ENCODE results near the gene ENTR1. TPM values are rescaled to one million over a fixed set of nuclear protein-coding genes. Genes with fewer than 3 reads are reported as not detected.

ENTR1 gene, protein sequence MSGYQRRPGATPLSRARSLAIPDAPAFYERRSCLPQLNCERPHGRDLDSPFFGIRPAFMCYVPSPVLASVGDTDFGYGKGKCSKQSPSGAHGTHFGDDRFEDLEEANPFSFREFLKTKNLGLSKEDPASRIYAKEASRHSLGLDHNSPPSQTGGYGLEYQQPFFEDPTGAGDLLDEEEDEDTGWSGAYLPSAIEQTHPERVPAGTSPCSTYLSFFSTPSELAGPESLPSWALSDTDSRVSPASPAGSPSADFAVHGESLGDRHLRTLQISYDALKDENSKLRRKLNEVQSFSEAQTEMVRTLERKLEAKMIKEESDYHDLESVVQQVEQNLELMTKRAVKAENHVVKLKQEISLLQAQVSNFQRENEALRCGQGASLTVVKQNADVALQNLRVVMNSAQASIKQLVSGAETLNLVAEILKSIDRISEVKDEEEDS
- 10 to 100 TPM; 22.7 to 46.4 (median 31.8) TPM for polyA plus RNA-seq
- long read RNA-seq, donor 1, partial matches to known transcripts, result 7 of 13 reads
- long read RNA-seq, donor 1, other reads (novel, unspliced or antisense), result 0 of 13 reads
- long read RNA-seq, donor 2, partial matches to known transcripts, result 0 of 1 reads
- long read RNA-seq, donor 2, other reads (novel, unspliced or antisense), result 0 of 1 reads
- long read RNA-seq, donor 3, partial matches to known transcripts, result 0 of 4 reads
- long read RNA-seq, donor 3, other reads (novel, unspliced or antisense), result 0 of 4 reads
- long read RNA-seq, donor 4, result 0 reads
- long read RNA-seq, donor 5, partial matches to known transcripts, result 0 of 1 reads
- long read RNA-seq, donor 5, other reads (novel, unspliced or antisense), result 0 of 1 reads
- long read RNA-seq, donor 6, transcript ENTR1-204 (8 exons, 2,129 nt), result major isoform, 5 of 7 reads
- long read RNA-seq, donor 6, partial matches to known transcripts, result 0 of 7 reads
- long read RNA-seq, donor 6, other reads (novel, unspliced or antisense), result 0 of 7 reads
- long read RNA-seq, donor 7, result 0 reads
- long read RNA-seq, donor 8, result 0 reads
- long read RNA-seq, donor 9, partial matches to known transcripts, result 0 of 1 reads
- long read RNA-seq, donor 9, other reads (novel, unspliced or antisense), result 0 of 1 reads
- long read RNA-seq, donor 10, partial matches to known transcripts, result 0 of 8 reads
- long read RNA-seq, donor 10, other reads (novel, unspliced or antisense), result 0 of 8 reads

DNA sequence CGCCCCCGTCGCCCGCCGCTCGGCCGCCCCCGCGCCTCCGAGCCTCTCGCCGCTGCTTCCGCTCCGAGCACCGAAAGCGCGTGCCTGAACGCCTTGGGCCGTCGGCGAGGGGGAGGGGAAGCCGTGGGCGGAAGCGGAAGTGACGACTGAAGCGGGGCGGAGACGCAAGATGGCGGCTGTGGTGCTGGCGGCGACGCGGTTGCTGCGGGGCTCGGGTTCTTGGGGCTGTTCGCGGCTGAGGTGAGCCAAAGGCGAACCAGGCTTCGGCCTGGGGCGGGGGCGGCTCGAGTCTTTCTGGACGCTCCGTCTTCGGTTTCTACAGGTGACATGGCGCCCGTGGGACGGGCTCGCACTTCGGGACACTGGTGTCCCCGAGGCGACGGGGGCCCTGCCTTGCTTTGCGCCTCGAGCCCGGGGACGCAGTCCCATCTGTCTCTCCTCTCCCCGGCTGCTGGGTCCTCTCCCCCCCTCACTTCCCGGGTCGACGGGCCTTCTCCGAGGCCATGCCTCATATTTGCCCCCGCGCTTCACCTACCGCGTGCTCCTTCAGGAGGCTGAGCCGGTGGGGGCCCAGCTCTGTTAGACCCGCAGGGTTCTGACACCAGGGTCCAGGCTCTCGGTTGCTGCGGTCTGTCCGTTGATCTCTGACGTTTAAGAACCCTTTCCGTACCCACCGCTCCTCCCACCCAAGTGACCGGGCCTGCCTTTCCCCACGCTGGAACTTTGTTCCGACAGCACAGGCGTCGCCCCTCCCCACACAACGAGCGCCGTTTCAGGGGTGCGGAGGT lies at the start of gene ENTR1, which contains the start of gene PMPCA:
ENTR1 (minus strand) TSS at position 115 of the 788 bp plus-strand sequence. CDS start 217 bp downstream, outside the sequence.
PMPCA (plus strand) TSS at position 159 of the 788 bp plus-strand sequence; CDS start at position 170, 11 bp downstream.
- peaks cover 4 to 14% (median 4%) of the 10 kb centered on the region in 3 donors for H3K4me1 ChIP-seq (ENCODE audit: control insufficient read depth in 3 of 3, insufficient read depth in 2 of 3, low read depth in 1 of 3, low read length in 2 of 3)
- H3K27ac ChIP-seq (ENCODE audit: low read depth in 1 of 3, low read length in 2 of 3), result peak within 1 kb of the TSS; percentile 39 to 87 (median 84)
- H3K27me3 ChIP-seq (ENCODE audit: control insufficient read depth in 3 of 3, insufficient read depth in 3 of 3, low read length in 3 of 3), result no peaks in the 10 kb centered on the region
- DNase-seq (peak; percentile 90 to 96), FAIRE-seq (no peak)
- WGBS, 3 donors, result 0 to 1% (median 0%) methylated on average over 78 to 83 of the region's 83 CpGs
- peak within 1 kb of the TSS; percentile 92 to 99 (median 94) for H3K4me3 ChIP-seq (ENCODE audit: low read depth in 1 of 3, low read length in 3 of 3)
- H3K9me3 ChIP-seq (ENCODE audit: control insufficient read depth in 2 of 2, insufficient read depth in 1 of 2, low read depth in 1 of 2, low read length in 1 of 2), result no peaks in the 10 kb centered on the region
- peaks cover 4 to 60% (median 8%) of the 10 kb centered on the region in 3 donors for H3K36me3 ChIP-seq (ENCODE audit: control insufficient read depth in 3 of 3, insufficient read depth in 2 of 3, low read depth in 1 of 3, low read length in 3 of 3)

DNA sequence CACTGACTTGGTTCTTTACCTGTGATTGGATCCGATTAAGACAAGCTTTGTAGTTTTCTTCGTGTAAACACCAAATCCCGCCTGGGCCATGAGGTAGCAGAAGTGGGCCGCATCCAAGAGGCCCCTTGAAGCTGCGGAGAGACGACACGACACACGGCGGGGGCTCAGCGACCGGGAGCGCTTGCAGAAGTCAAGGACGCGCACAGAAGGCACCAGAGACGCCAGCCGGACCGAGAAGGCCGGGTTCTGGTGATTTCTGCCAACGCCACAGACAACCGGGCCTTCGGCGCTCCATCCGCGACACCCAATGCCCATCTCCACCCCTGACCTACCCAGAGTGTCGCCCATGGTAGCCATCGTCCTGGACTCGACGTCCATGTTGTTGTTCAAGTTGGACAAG lies 49.0 kb upstream of the ENTR1 start:
- FAIRE-seq, result no peak
- Histone ChIP-seq H3K4me1 (ENCODE audit: control insufficient read depth in 3 of 3, insufficient read depth in 2 of 3, low read depth in 1 of 3, low read length in 2 of 3) (no peaks in the 10 kb centered on the region), H3K9me3 (ENCODE audit: control insufficient read depth in 2 of 2, insufficient read depth in 1 of 2, low read depth in 1 of 2, low read length in 1 of 2) (no peaks in the 10 kb centered on the region), H3K36me3 (ENCODE audit: control insufficient read depth in 3 of 3, insufficient read depth in 2 of 3, low read depth in 1 of 3, low read length in 3 of 3) (peaks cover 42 to 97% (median 47%) of the 10 kb centered on the region in 3 donors), H3K27me3 (ENCODE audit: control insufficient read depth in 3 of 3, insufficient read depth in 3 of 3, low read length in 3 of 3) (no peaks in the 10 kb centered on the region), H3K27ac (ENCODE audit: low read depth in 1 of 3, low read length in 2 of 3) (no peak overlapping the region), H3K4me3 (ENCODE audit: low read depth in 1 of 3, low read length in 3 of 3) (no peak overlapping the region)
- DNase-seq, result no peak
- WGBS, 3 donors, result 94 to 97% (median 97%) methylated on average over 28 of the region's 28 CpGs

DNA sequence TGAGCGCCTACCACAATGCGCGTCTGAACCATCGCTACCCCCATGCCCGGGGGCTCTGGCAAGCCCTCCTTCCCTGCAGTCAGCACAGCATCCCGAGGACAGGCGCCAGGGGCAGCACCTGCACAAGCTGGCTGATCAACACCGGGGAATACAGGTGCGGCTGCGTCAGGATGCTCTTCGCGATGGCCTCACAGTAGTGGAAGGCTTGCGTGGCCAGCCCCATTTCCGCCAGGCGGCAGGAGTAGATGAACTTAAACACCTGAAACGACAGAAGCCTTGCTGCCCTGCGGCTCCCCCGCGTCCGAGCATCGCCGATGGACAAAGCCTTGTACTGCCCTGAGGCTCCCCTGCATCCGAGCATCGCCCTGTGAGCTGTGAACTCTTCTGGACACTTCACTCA lies 46.9 kb upstream of the ENTR1 start:
- Histone ChIP-seq H3K36me3 (ENCODE audit: control insufficient read depth in 3 of 3, insufficient read depth in 2 of 3, low read depth in 1 of 3, low read length in 3 of 3) (peaks cover 38 to 89% (median 45%) of the 10 kb centered on the region in 3 donors), H3K4me1 (ENCODE audit: control insufficient read depth in 3 of 3, insufficient read depth in 2 of 3, low read depth in 1 of 3, low read length in 2 of 3) (no peaks in the 10 kb centered on the region), H3K27me3 (ENCODE audit: control insufficient read depth in 3 of 3, insufficient read depth in 3 of 3, low read length in 3 of 3) (no peaks in the 10 kb centered on the region), H3K4me3 (ENCODE audit: low read depth in 1 of 3, low read length in 3 of 3) (no peak overlapping the region), H3K9me3 (ENCODE audit: control insufficient read depth in 2 of 2, insufficient read depth in 1 of 2, low read depth in 1 of 2, low read length in 1 of 2) (no peaks in the 10 kb centered on the region), H3K27ac (ENCODE audit: low read depth in 1 of 3, low read length in 2 of 3) (no peak overlapping the region)
- FAIRE-seq (no peak), DNase-seq (no peak)
- WGBS, 3 donors, result 96 to 98% (median 97%) methylated on average over 24 of the region's 24 CpGs

DNA sequence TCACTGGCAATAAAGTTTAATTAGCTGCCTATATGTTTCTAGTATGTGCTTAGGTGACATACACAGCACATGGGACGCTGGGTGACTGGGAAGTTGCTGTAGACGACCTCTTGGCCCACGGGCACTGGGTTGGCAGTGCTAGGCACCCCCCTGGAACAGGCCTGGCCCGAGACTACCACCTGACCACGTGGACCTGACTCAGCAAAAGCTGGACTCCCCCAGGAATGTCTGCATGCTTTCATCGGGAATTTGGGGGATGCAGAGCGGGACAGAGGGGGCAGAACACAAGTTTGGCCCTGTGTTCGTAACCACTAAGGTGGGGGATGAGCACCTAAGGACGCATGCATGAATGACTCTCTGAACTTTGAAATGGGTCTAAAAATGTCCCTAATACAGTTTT lies 45.8 kb upstream of the ENTR1 start:
- 85 to 92% (median 89%) methylated on average over 9 of the region's 9 CpGs for WGBS, 3 donors
- H3K4me1 ChIP-seq (ENCODE audit: control insufficient read depth in 3 of 3, insufficient read depth in 2 of 3, low read depth in 1 of 3, low read length in 2 of 3), result no peaks in the 10 kb centered on the region
- no peaks in the 10 kb centered on the region for H3K27me3 ChIP-seq (ENCODE audit: control insufficient read depth in 3 of 3, insufficient read depth in 3 of 3, low read length in 3 of 3)
- no peak overlapping the region for H3K4me3 ChIP-seq (ENCODE audit: low read depth in 1 of 3, low read length in 3 of 3)
- no peak overlapping the region for H3K27ac ChIP-seq (ENCODE audit: low read depth in 1 of 3, low read length in 2 of 3)
- H3K36me3 ChIP-seq (ENCODE audit: control insufficient read depth in 3 of 3, insufficient read depth in 2 of 3, low read depth in 1 of 3, low read length in 3 of 3), result peaks cover 36 to 85% (median 43%) of the 10 kb centered on the region in 3 donors
- no peak for FAIRE-seq
- H3K9me3 ChIP-seq (ENCODE audit: control insufficient read depth in 2 of 2, insufficient read depth in 1 of 2, low read depth in 1 of 2, low read length in 1 of 2), result no peaks in the 10 kb centered on the region
- no peak for DNase-seq

DNA sequence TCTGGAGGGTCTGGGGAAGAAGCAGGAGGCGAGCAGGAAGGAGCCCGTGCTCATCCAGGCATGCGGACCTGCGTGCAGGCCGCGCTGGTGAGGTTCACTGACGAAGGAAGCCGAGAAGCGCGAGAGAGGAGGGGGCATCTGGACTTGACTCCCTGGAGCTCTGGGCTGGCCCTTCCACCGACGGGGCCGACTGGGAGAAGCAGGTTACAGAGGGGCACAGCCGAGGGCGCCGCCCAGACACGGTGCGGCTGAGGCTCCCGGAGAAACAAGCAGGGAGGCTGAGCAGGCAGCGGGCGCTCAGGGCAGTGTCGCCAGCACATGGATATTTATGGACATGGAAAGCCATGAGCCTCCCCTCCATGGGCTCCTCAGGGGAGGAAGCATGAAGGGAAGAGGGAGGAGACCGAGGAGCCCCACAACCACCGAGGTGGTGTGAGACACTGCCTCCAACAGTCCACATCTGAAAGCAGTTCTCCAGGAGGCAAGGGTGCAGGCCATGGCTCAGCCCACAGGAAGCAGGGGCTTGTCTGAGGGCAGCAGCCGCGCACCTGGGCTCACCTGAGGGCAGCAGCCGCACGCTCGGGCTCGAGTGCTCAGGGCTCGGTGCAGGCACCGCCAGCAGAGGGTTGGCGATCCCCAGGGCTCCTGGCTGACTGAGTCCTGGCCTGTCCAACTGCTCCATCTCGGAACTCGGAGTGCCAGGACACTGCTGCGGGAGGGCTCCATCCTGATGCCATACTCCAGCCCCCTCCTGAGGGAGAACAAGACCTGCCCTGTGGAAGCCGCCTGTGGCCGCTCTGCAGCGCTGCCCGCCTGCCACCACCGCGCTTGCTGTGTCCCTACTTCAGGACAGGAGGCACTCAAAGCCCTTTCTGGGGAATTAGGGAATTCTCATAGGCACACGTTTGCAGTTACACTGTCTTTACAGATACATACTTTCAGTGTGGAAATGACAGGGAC lies 44.9 kb upstream of the ENTR1 start:
- H3K36me3 ChIP-seq (ENCODE audit: control insufficient read depth in 3 of 3, insufficient read depth in 2 of 3, low read depth in 1 of 3, low read length in 3 of 3), result peaks cover 41 to 85% (median 42%) of the 10 kb centered on the region in 3 donors
- H3K4me3 ChIP-seq (ENCODE audit: low read depth in 1 of 3, low read length in 3 of 3), result no peak overlapping the region
- no peaks in the 10 kb centered on the region for H3K9me3 ChIP-seq (ENCODE audit: control insufficient read depth in 2 of 2, insufficient read depth in 1 of 2, low read depth in 1 of 2, low read length in 1 of 2)
- H3K4me1 ChIP-seq (ENCODE audit: control insufficient read depth in 3 of 3, insufficient read depth in 2 of 3, low read depth in 1 of 3, low read length in 2 of 3), result no peaks in the 10 kb centered on the region
- no peak for DNase-seq
- H3K27ac ChIP-seq (ENCODE audit: low read depth in 1 of 3, low read length in 2 of 3), result no peak overlapping the region
- 94 to 95% (median 94%) methylated on average over 37 to 43 of the region's 43 CpGs for WGBS, 3 donors
- FAIRE-seq, result no peak
- no peaks in the 10 kb centered on the region for H3K27me3 ChIP-seq (ENCODE audit: control insufficient read depth in 3 of 3, insufficient read depth in 3 of 3, low read length in 3 of 3)

DNA sequence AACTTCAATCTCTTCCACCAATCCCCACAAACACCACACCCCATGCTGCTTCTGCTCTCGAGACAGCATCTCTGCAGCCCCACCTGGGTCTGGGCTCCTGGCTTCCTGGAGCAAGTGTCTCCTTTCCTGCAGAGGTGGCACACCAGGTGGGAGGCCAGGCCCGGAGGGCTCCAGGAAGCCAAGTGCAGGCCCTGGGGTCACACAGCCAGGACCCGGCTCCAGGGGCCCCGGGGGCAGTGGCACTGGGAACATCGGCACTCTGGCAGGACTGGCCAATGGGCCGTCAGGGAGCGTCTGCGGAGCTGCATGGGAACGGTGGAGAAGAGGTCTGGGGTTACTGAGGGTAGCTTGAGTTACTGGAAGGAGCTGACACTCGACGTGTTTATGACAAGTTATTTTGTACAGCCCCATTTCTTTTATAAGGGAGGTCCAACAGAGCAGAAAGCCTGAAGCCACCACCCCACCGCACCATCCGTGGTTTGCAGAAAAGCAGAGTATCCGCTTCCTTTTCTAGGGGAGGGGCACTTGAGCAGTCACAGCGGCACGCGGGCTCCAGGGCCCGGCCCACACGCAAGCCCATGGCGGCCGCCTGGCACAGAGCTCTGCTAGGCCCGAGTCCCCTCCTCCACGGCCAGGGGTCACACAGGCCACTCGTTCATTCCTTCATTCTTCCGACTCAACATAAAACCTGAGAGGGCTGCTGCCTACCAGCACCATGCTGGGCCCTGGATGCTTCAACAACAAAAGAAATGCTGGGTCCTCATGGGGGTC lies 43.8 kb upstream of the ENTR1 start:
- Histone ChIP-seq H3K4me3 (ENCODE audit: low read depth in 1 of 3, low read length in 3 of 3) (no peak overlapping the region), H3K4me1 (ENCODE audit: control insufficient read depth in 3 of 3, insufficient read depth in 2 of 3, low read depth in 1 of 3, low read length in 2 of 3) (no peaks in the 10 kb centered on the region), H3K9me3 (ENCODE audit: control insufficient read depth in 2 of 2, insufficient read depth in 1 of 2, low read depth in 1 of 2, low read length in 1 of 2) (no peaks in the 10 kb centered on the region), H3K36me3 (ENCODE audit: control insufficient read depth in 3 of 3, insufficient read depth in 2 of 3, low read depth in 1 of 3, low read length in 3 of 3) (peaks cover 34 to 86% (median 41%) of the 10 kb centered on the region in 3 donors), H3K27ac (ENCODE audit: low read depth in 1 of 3, low read length in 2 of 3) (no peak overlapping the region), H3K27me3 (ENCODE audit: control insufficient read depth in 3 of 3, insufficient read depth in 3 of 3, low read length in 3 of 3) (no peaks in the 10 kb centered on the region)
- FAIRE-seq, result no peak
- 93 to 95% (median 93%) methylated on average over 25 of the region's 25 CpGs for WGBS, 3 donors
- DNase-seq, result no peak
